Smooth muscle cell (in vitro differentiated cells): ENCODE data around the gene CDT1. TPM values are rescaled to one million over a fixed set of nuclear protein-coding genes. Genes with fewer than 3 reads are reported as not detected.
A peak's percentile ranks its signal among the peaks of the same experiment; 100 is the strongest.

Source experiments
- DNase-seq: peaks from one replicate; lab custom pipeline; 2025; ENCODE audit not compliant: unreplicated experiment; lab: John Stamatoyannopoulos, UW
- H2AFZ ChIP-seq: fragments of 200-600 bp; sonication (generic); 2 replicates; pipeline ENCODE4 v1.6.0; 2016; ENCODE audit warnings: antibody characterized with exemption, low read depth, mild to moderate bottlenecking
- H3F3A ChIP-seq: fragments of 200-600 bp; sonication (generic); 2 replicates; pipeline ENCODE4 v1.6.0; 2017; ENCODE audit warnings: antibody characterized with exemption, low read depth
- H3K27ac ChIP-seq: fragments of 200-600 bp; sonication (generic); 2 replicates; pipeline ENCODE4 v1.5.1; 2016; ENCODE audit warnings: low read depth, mild to moderate bottlenecking
- H3K27me3 ChIP-seq: fragments of 200-600 bp; sonication (generic); 2 replicates; pipeline ENCODE4 v1.6.1; 2016; ENCODE audit warnings: low read depth, mild to moderate bottlenecking
- H3K36me3 ChIP-seq: fragments of 200-600 bp; sonication (generic); 2 replicates; pipeline ENCODE4 v1.5.1; 2016; ENCODE audit warnings: low read depth
- H3K4me1 ChIP-seq: fragments of 200-600 bp; sonication (generic); 2 replicates; pipeline ENCODE4 v1.5.1; 2016; ENCODE audit warnings: low read depth
- H3K4me2 ChIP-seq: fragments of 200-600 bp; sonication (generic); 2 replicates; pipeline ENCODE4 v1.6.0; 2016; ENCODE audit warnings: mild to moderate bottlenecking
- H3K4me3 ChIP-seq: fragments of 200-600 bp; sonication (generic); 2 replicates; pipeline ENCODE4 v1.5.1; 2016; ENCODE audit warnings: mild to moderate bottlenecking
- H3K79me2 ChIP-seq: fragments of 200-600 bp; sonication (generic); 2 replicates; pipeline ENCODE4 v1.6.0; 2016; ENCODE audit warnings: low read depth, mild to moderate bottlenecking
- H3K9ac ChIP-seq: fragments of 200-600 bp; sonication (generic); 2 replicates; pipeline ENCODE4 v1.6.0; 2016; ENCODE audit warnings: low read depth
- H3K9me3 ChIP-seq: fragments of 200-600 bp; sonication (generic); replicated peaks from 2 replicates; pipeline ENCODE4 v1.5.1; 2016; ENCODE audit warnings: low read depth
- H4K20me1 ChIP-seq: fragments of 200-600 bp; sonication (generic); 2 replicates; pipeline ENCODE4 v1.6.0; 2016; ENCODE audit warnings: low read depth
- CTCF ChIP-seq: fragments of 200-600 bp; sonication (generic); IDR thresholded peaks from 2 replicates; pipeline ENCODE4 v1.5.1; 2017; ENCODE audit warnings: borderline replicate concordance, mild to moderate bottlenecking, antibody characterized with exemption; ENCODE audit not compliant: insufficient read depth, poor library complexity, severe bottlenecking
- WGBS: methylation state at CpG from one replicate; pipeline ENCODE4 v1.1.7; 2016; ENCODE audit warnings: low lambda C conversion rate; 5-methylcytosine and 5-hydroxymethylcytosine counted together
- polyA plus RNA-seq: library from polyadenylated mRNA; unstranded; fragments of >200 nt; fragmentation: Nextera tagmentation; extraction: Ambion mirVana; gene quantifications from 2 replicates; pipeline ENCODE4 v1.2.1, GENCODE V29; 2016
- total RNA-seq: library from RNA; depleted of rRNA; stranded (reverse); fragments of >200 nt; gene quantifications from 2 replicates; pipeline ENCODE4 v1.2.3, GENCODE V29; 2014

CDT1 gene
- total and polyA plus RNA-seq, 2 experiments from 2014 or later, result 5.3 to 13.3 TPM

DNA sequence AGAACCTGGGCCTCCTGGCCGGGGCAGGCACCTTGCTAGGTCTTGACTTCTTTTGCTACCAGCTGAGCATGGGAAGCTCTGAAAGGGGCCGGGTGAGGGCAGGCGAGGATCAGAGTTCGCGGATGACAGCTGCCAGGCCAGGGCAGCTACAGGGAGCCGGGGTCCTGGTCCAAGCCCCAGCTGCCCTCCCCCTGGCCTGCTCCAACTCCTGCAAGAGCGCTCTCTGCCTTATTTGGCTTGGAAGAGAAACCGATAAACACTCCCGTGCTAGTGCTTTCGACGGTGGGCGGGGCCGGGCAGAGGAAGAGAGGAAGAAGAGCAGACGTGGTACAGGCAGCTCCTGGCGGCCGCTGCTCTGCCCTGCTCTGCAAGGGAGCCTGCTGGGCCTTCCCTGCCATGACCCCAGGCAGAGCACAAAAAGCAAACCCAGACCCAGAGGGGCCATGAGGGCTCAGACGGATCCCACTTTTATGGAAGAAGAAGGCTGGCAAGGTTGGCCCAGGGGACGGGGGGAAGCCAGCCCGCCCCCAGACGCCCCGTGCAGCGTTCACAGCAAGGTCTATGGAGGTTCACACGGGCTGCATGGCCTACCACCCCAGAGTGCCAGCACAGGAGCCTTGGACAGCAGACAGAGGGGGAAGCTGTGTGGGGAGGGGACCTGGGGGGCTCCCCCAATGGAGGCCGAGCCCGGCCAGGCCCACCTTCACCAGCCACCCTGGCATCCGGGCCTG, 44.2 kb upstream of the CDT1 start:
- no peaks in the 10 kb centered on the region for H3K9me3 ChIP-seq
- peak overlapping the region; percentile 24 for H3K27ac ChIP-seq
- H3K4me3 ChIP-seq, result no peak overlapping the region
- TF ChIP-seq CTCF, result peak; percentile 15
- H3K4me1 ChIP-seq, result peaks cover 23% of the 10 kb centered on the region
- peaks cover 68% of the 10 kb centered on the region for H3K79me2 ChIP-seq
- H3K36me3 ChIP-seq, result no peaks in the 10 kb centered on the region
- no peak overlapping the region for H2AFZ ChIP-seq
- no peaks in the 10 kb centered on the region for H3K27me3 ChIP-seq
- no peaks in the 10 kb centered on the region for H3F3A ChIP-seq
- peak; percentile 24 for DNase-seq
- 42% methylated on average over 23 of the region's 26 CpGs for WGBS
- peaks cover 98% of the 10 kb centered on the region for H4K20me1 ChIP-seq
- H3K4me2 ChIP-seq, result peak overlapping the region; percentile 45
- no peak overlapping the region for H3K9ac ChIP-seq

DNA sequence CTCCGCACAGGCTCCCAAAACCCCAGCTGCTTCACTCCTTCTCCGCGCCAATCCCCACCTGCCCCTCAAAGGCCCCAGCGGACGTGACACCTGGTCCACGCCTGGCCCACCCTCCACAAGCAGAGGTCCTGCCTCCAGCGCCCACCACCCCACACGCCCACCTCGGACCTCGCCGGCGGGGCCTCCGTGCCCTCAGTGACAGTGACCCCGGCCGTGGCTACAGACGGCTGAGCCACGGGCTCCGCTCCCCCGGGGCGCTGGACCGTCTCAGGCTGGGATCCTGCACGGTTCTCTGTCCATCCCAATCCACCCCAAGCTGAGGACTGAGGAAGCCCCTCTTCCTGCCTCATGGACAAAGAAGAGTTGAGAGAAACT, 43.6 kb upstream of the CDT1 start:
- H2AFZ ChIP-seq, result no peak overlapping the region
- no peaks in the 10 kb centered on the region for H3F3A ChIP-seq
- peaks cover 72% of the 10 kb centered on the region for H3K79me2 ChIP-seq
- H3K9me3 ChIP-seq, result no peaks in the 10 kb centered on the region
- peaks cover 98% of the 10 kb centered on the region for H4K20me1 ChIP-seq
- H3K27ac ChIP-seq, result no peak overlapping the region
- DNase-seq, result no peak
- peaks cover 23% of the 10 kb centered on the region for H3K4me1 ChIP-seq
- no peak for TF ChIP-seq CTCF
- no peaks in the 10 kb centered on the region for H3K27me3 ChIP-seq
- no peak overlapping the region for H3K4me3 ChIP-seq
- H3K4me2 ChIP-seq, result peak overlapping the region; percentile 45
- no peak overlapping the region for H3K9ac ChIP-seq
- H3K36me3 ChIP-seq, result no peaks in the 10 kb centered on the region
- 92% methylated on average over 19 of the region's 22 CpGs for WGBS

DNA sequence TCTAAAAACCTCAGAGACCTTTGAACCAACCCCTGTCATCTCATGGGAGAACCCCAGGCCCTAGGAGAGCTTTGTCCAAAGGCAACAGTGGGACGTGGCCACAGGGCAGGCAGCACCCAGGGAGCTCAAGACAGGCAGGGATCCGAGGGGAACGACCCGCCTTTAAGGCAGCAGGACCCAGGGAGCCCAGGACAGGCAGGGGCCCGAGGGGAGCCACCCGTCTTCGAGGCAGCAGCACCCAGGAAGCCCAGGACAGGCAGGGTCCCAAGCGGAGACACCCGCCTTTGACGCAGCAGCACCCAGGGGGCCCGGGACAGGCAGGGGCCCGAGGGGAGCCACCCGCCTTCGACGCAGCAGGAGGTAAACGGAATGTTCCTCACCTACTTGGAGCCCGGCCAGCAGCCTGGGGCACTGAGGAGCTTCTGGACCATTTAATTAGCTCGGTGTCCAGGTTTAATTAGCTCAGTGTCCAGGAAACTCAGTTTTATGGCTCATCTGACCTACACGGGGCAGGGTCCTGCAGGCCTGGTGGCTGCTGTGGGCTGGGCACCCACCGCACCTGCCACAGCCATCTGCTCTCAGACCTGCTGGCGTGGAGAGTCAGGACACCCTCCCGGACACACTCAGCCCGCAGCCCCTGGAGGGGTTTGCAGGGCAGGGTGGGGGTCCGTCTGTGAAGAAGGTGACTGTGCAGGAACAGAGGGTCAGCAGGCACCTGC, 43.0 kb upstream of the CDT1 start:
- Histone ChIP-seq H3K4me1 (peaks cover 16% of the 10 kb centered on the region), H4K20me1 (peaks cover 98% of the 10 kb centered on the region), H3K9me3 (no peaks in the 10 kb centered on the region)

More for the DNA sequence above, 43.0 kb upstream of the CDT1 start:
- Histone ChIP-seq H3K79me2 (peaks cover 77% of the 10 kb centered on the region), H3F3A (no peaks in the 10 kb centered on the region), H3K27me3 (no peaks in the 10 kb centered on the region), H3K9ac (no peak overlapping the region), H3K27ac (no peak overlapping the region), H3K4me3 (no peak overlapping the region), H3K4me2 (no peak overlapping the region), H3K36me3 (no peaks in the 10 kb centered on the region), H2AFZ (no peak overlapping the region)
- no peak for DNase-seq
- no peak for TF ChIP-seq CTCF
- 93% methylated on average over 23 of the region's 24 CpGs for WGBS
